ENCODE results near the gene EPM2A. TPM values are rescaled to one million over a fixed set of nuclear protein-coding genes. Genes with fewer than 3 reads are reported as not detected.

EPM2A gene
- total and polyA plus RNA-seq, 2 donors (not counting 3 experiments of a cell fraction or from before 2014, with no cell fraction given) = 3.1 to 4.8 TPM

DNA sequence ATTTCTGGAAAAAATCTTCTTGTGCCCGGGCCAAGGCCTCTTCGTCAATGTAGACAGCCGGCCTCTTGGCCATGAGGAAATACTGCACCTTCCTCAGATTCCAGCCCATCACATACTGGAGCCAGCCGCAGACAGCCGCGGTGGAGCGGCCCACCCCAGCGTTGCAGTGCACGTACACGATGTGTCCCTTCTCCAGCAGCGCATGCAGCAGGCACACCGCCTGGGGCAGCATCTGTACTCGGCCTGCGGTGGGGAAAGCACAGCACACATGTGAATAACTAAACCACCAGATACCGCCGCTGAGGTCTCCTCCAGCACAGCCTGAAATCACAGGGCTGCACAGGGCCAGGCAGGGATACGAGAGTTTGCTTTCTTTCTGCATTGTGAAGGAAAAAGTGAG, 107.9 kb downstream of the EPM2A start:
- Histone ChIP-seq H3K4me1 (ENCODE audit: control insufficient read depth, extremely low read depth, insufficient read depth, low read length) (no peaks in the 10 kb centered on the region), H3K9me3 (replicated peaks; ENCODE audit: control insufficient read depth, insufficient read depth, low read length) (no peaks in the 10 kb centered on the region), H3K79me2 (ENCODE audit: control insufficient read depth, insufficient read depth, low read length) (no peaks in the 10 kb centered on the region), H3K4me2 (ENCODE audit: insufficient read depth, low read length) (no peak overlapping the region), H3K36me3 (ENCODE audit: control insufficient read depth in 2 of 2, extremely low read depth in 1 of 2, insufficient read depth in 2 of 2, low read length in 2 of 2) (no peaks in the 10 kb centered on the region), H3K27me3 (ENCODE audit: control insufficient read depth in 2 of 2, insufficient read depth in 2 of 2, low read length in 2 of 2) (no peaks in the 10 kb centered on the region), H3K9ac (replicated peaks; ENCODE audit: extremely low read depth, insufficient read depth, low read length) (no peak overlapping the region), H3K4me3 (replicated peaks in 1 of 3; ENCODE audit: insufficient read depth in 1 of 3, low read depth in 1 of 3, low read length in 3 of 3) (no peak overlapping the region), H3K9me1 (replicated peaks; ENCODE audit: control insufficient read depth, extremely low read depth, insufficient read depth, low read length) (no peaks in the 10 kb centered on the region), H2AFZ (ENCODE audit: low read depth, low read length) (no peak overlapping the region), H4K20me1 (replicated peaks; ENCODE audit: control insufficient read depth, extremely low read depth, insufficient read depth, low read length) (no peaks in the 10 kb centered on the region), H3K27ac (ENCODE audit: insufficient read depth, low read depth, low read length) (no peak overlapping the region)
- CTCF ChIA-PET = no interaction called here
- intact Hi-C loops (cut with micrococcal nuclease) = no loop called here
- dilution Hi-C loops (cut with MboI; ENCODE audit: extremely low pct_ligation_motif_present, low sequenced_read_pairs) = no loop called here
- BruUV-seq (replicated peaks) = no TSS peak
- TF ChIP-seq POLR2AphosphoS5 (IDR thresholded peaks at IDR 0.05; ENCODE audit: insufficient read depth, low read depth, low read length) = no peak
- FAIRE-seq (no peak), DNase-seq (ENCODE audit: low read depth, low spot score) (no peak)
- POLR2A ChIA-PET = no interaction called here

DNA sequence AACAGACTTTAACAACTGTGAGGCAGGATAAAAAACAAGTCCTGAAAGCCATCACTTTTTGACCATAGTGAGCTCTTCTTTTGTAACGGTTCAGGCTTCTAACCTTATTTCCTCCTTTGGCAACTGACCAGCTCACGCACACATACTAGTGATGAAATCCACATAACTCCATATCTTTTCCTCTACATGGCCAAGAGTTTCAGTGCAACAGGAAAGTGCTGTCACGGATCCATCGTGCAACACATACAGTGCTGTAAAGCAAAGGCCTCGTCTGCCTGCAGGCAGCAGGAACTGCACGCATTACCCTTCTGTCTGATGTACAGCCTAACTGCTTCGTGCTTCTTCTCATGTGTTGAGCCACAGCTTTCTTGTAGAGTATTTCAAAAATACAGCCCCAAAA, 108.5 kb downstream of the EPM2A start:
- Histone ChIP-seq H3K9ac (replicated peaks; ENCODE audit: extremely low read depth, insufficient read depth, low read length) (no peak overlapping the region), H3K27me3 (ENCODE audit: control insufficient read depth in 2 of 2, insufficient read depth in 2 of 2, low read length in 2 of 2) (no peaks in the 10 kb centered on the region), H3K4me3 (replicated peaks in 1 of 3; ENCODE audit: insufficient read depth in 1 of 3, low read depth in 1 of 3, low read length in 3 of 3) (no peak overlapping the region), H3K79me2 (ENCODE audit: control insufficient read depth, insufficient read depth, low read length) (no peaks in the 10 kb centered on the region), H4K20me1 (replicated peaks; ENCODE audit: control insufficient read depth, extremely low read depth, insufficient read depth, low read length) (no peaks in the 10 kb centered on the region), H3K4me2 (ENCODE audit: insufficient read depth, low read length) (no peak overlapping the region), H3K27ac (ENCODE audit: insufficient read depth, low read depth, low read length) (no peak overlapping the region), H3K36me3 (ENCODE audit: control insufficient read depth in 2 of 2, extremely low read depth in 1 of 2, insufficient read depth in 2 of 2, low read length in 2 of 2) (no peaks in the 10 kb centered on the region), H3K9me1 (replicated peaks; ENCODE audit: control insufficient read depth, extremely low read depth, insufficient read depth, low read length) (no peaks in the 10 kb centered on the region), H3K4me1 (ENCODE audit: control insufficient read depth, extremely low read depth, insufficient read depth, low read length) (no peaks in the 10 kb centered on the region), H3K9me3 (replicated peaks; ENCODE audit: control insufficient read depth, insufficient read depth, low read length) (no peaks in the 10 kb centered on the region), H2AFZ (ENCODE audit: low read depth, low read length) (no peak overlapping the region)
- no peak for FAIRE-seq
- dilution Hi-C loops (cut with MboI; ENCODE audit: extremely low pct_ligation_motif_present, low sequenced_read_pairs) = no loop called here
- ChIA-PET CTCF (interaction anchor here (1.7 kb wide), 1 partner anchor 77 kb away, joined by 6 read pairs; no protein-coding TSS in a partner anchor), POLR2A (no interaction called here)
- intact Hi-C loops (cut with micrococcal nuclease) = no loop called here
- no TSS peak for BruUV-seq (replicated peaks)
- peak; percentile 8 for DNase-seq (ENCODE audit: low read depth, low spot score)
- no peak for TF ChIP-seq POLR2AphosphoS5 (IDR thresholded peaks at IDR 0.05; ENCODE audit: insufficient read depth, low read depth, low read length)
- TF ChIP-seq, protein P1, sequence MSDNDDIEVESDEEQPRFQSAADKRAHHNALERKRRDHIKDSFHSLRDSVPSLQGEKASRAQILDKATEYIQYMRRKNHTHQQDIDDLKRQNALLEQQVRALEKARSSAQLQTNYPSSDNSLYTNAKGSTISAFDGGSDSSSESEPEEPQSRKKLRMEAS (IDR thresholded peaks at IDR 0.05; ENCODE audit: insufficient read depth, insufficient read length) = no peak
- TF ChIP-seq, protein P2, sequence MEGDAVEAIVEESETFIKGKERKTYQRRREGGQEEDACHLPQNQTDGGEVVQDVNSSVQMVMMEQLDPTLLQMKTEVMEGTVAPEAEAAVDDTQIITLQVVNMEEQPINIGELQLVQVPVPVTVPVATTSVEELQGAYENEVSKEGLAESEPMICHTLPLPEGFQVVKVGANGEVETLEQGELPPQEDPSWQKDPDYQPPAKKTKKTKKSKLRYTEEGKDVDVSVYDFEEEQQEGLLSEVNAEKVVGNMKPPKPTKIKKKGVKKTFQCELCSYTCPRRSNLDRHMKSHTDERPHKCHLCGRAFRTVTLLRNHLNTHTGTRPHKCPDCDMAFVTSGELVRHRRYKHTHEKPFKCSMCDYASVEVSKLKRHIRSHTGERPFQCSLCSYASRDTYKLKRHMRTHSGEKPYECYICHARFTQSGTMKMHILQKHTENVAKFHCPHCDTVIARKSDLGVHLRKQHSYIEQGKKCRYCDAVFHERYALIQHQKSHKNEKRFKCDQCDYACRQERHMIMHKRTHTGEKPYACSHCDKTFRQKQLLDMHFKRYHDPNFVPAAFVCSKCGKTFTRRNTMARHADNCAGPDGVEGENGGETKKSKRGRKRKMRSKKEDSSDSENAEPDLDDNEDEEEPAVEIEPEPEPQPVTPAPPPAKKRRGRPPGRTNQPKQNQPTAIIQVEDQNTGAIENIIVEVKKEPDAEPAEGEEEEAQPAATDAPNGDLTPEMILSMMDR (IDR thresholded peaks at IDR 0.05; ENCODE audit: extremely low read depth in 1 of 2, insufficient read depth in 1 of 2, low read depth in 1 of 2, low read length in 2 of 2) = no peak
- TF ChIP-seq FOS (IDR thresholded peaks at IDR 0.05; ENCODE audit: borderline replicate concordance, insufficient read depth, low read length) = no peak
- no peak for TF ChIP-seq POLR2A (IDR thresholded peaks at IDR 0.05; ENCODE audit: low read depth, low read length)
- no peak for TF ChIP-seq MYC (IDR thresholded peaks at IDR 0.05; ENCODE audit: low read depth, low read length)
